ENCODE measurements around the gene FXYD1. TPM values are rescaled to one million over a fixed set of nuclear protein-coding genes. Genes with fewer than 3 reads are reported as not detected.

Gene FXYD1
- total RNA-seq, 4 donors from 2014 or later, result 215 to 235 (median 225) TPM

DNA sequence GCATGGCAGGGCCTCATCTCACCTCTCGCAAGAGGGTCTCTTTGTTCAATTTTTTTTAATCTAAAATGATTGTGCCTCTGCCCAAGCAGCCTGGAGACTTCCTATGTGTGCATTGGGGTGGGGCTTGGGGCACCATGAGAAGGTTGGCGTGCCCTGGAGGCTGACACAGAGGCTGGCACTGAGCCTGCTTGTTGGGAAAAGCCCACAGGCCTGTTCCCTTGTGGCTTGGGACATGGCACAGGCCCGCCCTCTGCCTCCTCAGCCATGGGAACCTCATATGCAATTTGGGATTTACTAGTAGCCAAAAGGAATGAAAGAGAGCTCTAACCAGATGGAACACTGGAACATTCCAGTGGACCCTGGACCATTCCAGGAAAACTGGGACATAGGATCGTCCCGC is 15.1 kb upstream of the FXYD1 start:
- H3K27me3 ChIP-seq, result no peaks in the 10 kb centered on the region
- ATAC-seq (peak; percentile 20 to 34), DNase-seq (peak; percentile 60 to 74)
- H3K4me3 ChIP-seq, result peak overlapping the region in 3 of 4 donors; percentile 64 to 72 (median 68)
- in situ Hi-C loops (cut with MboI; ENCODE audit: low sequenced_read_pairs in 4 of 4) (no loop called here), intact Hi-C loops (cut with DNase I; ENCODE audit: low total_unique reads) (no loop called here)
- H3K4me1 ChIP-seq, result peaks cover 21 to 48% of the 10 kb centered on the region in 2 donors
- no peaks in the 10 kb centered on the region for H3K36me3 ChIP-seq
- H3K27ac ChIP-seq, result peak overlapping the region; percentile 91 to 93 (median 93)
- no peaks in the 10 kb centered on the region for H3K9me3 ChIP-seq
- no peak for TF ChIP-seq CTCF (IDR thresholded peaks at IDR 0.05 in 4 of 5, conservative IDR thresholded peaks at IDR 0.05 in 1 of 5)
- no peak for TF ChIP-seq POLR2A (IDR thresholded peaks at IDR 0.05)

DNA sequence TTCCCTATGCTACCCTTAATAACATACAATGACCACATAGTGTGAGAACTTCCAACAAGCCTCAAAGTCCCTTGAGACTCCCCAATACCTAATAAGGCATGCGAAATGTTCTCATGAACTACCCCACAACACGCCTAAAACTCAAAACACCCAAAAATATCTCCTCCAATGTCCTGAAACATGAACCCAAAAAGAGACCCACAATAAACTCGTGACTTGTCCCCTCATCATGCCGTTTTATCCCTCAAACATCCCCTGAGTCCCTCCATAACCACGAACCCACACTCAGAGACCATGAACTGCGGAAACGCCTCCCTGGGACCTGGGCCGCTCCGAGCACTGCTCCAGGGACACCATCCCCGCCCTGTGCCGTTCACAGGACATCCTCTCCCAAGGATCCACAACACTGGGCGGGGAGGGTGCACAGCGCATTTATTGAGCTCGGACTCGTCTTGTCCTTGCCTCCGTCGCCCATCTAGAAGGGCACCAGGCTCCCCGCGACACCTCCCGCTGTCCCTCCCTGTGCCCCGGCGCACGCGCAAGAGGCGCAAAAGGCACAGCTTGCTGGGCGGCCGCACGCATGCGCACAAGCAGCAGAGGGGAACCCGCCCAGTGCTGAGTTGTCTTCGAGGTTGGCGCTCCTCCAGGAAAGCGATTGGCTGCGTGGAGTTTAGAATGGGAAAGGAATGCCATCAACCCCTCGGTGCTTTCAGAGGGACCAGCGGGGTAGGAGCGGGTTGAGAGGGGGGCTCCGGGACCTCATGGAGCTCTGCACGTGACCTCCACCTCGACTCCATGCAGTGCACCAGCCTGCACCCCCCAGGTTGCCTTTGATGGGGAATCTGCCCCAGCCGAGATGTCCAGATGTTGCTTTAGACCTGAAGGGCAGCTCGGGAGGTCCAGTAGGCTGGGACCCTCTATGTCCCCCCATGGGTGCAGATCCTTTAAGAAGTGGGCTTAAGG is 14.2 kb upstream of the FXYD1 start:
- TF ChIP-seq CTCF (IDR thresholded peaks at IDR 0.05 in 4 of 5, conservative IDR thresholded peaks at IDR 0.05 in 1 of 5) (no peak), POLR2A (IDR thresholded peaks at IDR 0.05) (peak; percentile 92 to 95)
- Histone ChIP-seq H3K27me3 (no peaks in the 10 kb centered on the region), H3K9me3 (no peaks in the 10 kb centered on the region), H3K4me3 (peak overlapping the region; percentile 64 to 74 (median 70)), H3K4me1 (peaks cover 25 to 55% of the 10 kb centered on the region in 2 donors), H3K27ac (peak overlapping the region; percentile 91 to 93 (median 93)), H3K36me3 (no peaks in the 10 kb centered on the region)
- intact Hi-C loops (cut with DNase I; ENCODE audit: low total_unique reads) (no loop called here), in situ Hi-C loops (cut with MboI; ENCODE audit: low sequenced_read_pairs in 4 of 4) (no loop called here)
- peak; percentile 82 to 87 for ATAC-seq
- peak; percentile 89 to 91 for DNase-seq

DNA sequence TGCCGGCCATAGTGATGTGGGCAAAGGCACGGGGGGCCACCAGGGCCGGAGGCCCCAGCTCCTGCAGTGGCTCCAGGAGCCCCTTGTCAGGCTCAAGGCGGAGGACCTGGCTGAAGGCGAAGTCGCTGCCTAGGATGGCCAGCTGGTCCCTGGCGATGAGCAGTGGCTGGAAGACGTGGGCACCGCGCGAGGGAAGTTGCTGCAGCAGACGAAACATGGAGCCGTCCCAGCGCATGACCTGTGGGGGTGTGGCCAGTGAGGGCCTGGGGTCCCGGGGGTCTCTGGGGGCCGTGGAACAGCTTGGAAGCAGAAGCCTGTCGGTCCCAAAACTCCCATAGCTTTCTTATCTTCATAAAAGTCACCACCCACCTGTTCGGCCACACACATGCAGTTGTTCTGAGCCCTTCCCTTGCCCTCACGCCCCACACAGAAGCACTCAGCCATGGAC is 13.3 kb upstream of the FXYD1 start:
- Histone ChIP-seq H3K36me3 (no peaks in the 10 kb centered on the region), H3K4me3 (peak overlapping the region in 2 of 4 donors; percentile 68 to 72), H3K27ac (peak overlapping the region; percentile 91 to 93 (median 93)), H3K4me1 (peaks cover 28 to 58% of the 10 kb centered on the region in 2 donors), H3K27me3 (no peaks in the 10 kb centered on the region), H3K9me3 (no peaks in the 10 kb centered on the region)
- ATAC-seq (no peak), DNase-seq (no peak)
- in situ Hi-C loops (cut with MboI; ENCODE audit: low sequenced_read_pairs in 4 of 4), result no loop called here
- TF ChIP-seq POLR2A (IDR thresholded peaks at IDR 0.05) (no peak), CTCF (IDR thresholded peaks at IDR 0.05 in 4 of 5, conservative IDR thresholded peaks at IDR 0.05 in 1 of 5) (no peak)
- intact Hi-C loops (cut with DNase I; ENCODE audit: low total_unique reads), result no loop called here

DNA sequence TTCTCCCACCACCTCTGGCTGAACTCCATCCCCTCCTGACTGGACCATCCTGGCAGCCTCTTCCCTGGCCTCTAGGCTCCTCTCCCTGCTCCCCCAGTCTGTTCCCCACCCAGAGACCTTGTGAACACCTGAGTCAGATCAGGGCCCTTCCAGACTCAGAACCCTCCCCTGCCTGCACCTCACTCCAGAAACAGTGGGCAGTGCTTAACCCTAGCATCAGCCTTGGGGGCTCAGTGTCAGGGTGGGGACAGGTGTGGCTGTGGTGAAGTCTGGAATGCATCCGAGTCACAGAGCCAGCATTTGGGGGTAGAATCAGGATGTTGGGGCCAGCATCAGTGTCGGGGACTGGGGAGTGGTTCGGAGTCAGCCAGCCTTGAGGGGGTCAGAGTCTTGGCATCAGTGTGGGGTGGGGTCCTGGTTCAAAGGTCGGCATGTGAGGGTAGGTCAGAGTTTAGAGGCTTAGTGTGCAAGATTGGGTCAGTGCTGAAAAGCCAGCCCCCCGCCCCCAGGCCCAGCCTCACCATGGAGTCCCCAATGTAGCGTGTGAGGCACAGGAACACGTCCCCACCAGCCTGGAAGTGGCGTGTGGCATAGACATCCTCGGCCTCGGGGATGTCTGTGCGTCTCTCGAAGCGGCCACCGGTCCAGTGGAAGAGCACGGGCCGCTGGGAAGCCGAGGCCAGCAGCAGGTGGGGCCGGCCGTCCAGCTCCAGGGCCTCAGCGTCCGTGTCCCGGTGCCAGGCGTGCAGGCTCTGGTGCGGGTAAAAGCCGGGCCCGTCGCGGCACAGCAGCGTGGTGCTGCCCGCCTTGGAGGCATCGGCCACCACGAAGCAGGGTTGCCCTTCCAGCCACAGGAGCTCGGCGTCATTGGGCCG is 12.6 kb upstream of the FXYD1 start:
- DNase-seq, result no peak
- H3K27ac ChIP-seq, result peak overlapping the region; percentile 91 to 93 (median 93)

More for the DNA sequence above, 12.6 kb upstream of the FXYD1 start:
- intact Hi-C loops (cut with DNase I; ENCODE audit: low total_unique reads), result no loop called here
- no peak for ATAC-seq
- Histone ChIP-seq H3K9me3 (no peaks in the 10 kb centered on the region), H3K36me3 (no peaks in the 10 kb centered on the region), H3K4me1 (peaks cover 33 to 63% of the 10 kb centered on the region in 2 donors), H3K4me3 (peak overlapping the region in 3 of 4 donors; percentile 0 to 21 (median 9)), H3K27me3 (no peaks in the 10 kb centered on the region)
- TF ChIP-seq CTCF (IDR thresholded peaks at IDR 0.05 in 4 of 5, conservative IDR thresholded peaks at IDR 0.05 in 1 of 5) (no peak), POLR2A (IDR thresholded peaks at IDR 0.05) (no peak)
- in situ Hi-C loops (cut with MboI; ENCODE audit: low sequenced_read_pairs in 4 of 4), result no loop called here

Data from gastrocnemius medialis (tissue), 4 donors.